T-cell (primary cell): ENCODE measurements around the gene BRD2. TPM values are rescaled to one million over a fixed set of nuclear protein-coding genes. Genes with fewer than 3 reads are reported as not detected.

Source experiments
- ATAC-seq, 4 experiments: fragments of 200-7000 bp in 3 of 4; fragments of 150-1000 bp in 1 of 4; cut with Tn5 transposase; replicated peaks in 1 of 4; 1 replicate in 3 of 4; 2 replicates in 1 of 4; pipeline ENCODE4 v1.10.0; 2021; ENCODE audit warnings: moderate library complexity in 3 of 4, mild to moderate bottlenecking in 2 of 4, moderate number of reproducible peaks in 1 of 4
- CTCF ChIA-PET, 2 donors: fragments of 300-600 bp; sonication (Branson Sonifier 250); formaldehyde crosslinking; loops; one replicate each; lab custom pipeline; 2022; ENCODE audit warnings: antibody characterized with exemption in 2 of 2; lab: Charles Lee
- POLR2A ChIA-PET, 2 donors: fragments of 300-600 bp; sonication (Branson Sonifier 250); formaldehyde crosslinking; loops; one replicate each; lab custom pipeline; 2022; ENCODE audit warnings: antibody characterized with exemption in 2 of 2; lab: Charles Lee
- DNase-seq, 35 experiments: peaks; one replicate each; pipeline versions ENCODE4 v3.0.0 to v3.0.0-alpha.2; 2013 to 2023
- H3K27ac ChIP-seq: one replicate; pipeline ENCODE4 v1.5.1; 2013; ENCODE audit warnings: low read length
- H3K27me3 ChIP-seq, 2 experiments: replicated peaks in 1 of 2; 1 replicate in 1 of 2; 2 replicates in 1 of 2; pipeline versions ENCODE4 v1.6.1 to v1.7.0; 2013; ENCODE audit warnings: low read length in 1 of 2, mixed read lengths in 1 of 2; ENCODE audit not compliant: control insufficient read depth in 2 of 2, insufficient read depth in 2 of 2; ENCODE audit errors: extremely low read depth in 1 of 2
- H3K36me3 ChIP-seq, 2 donors: 1 replicate in 1 of 2; 2 replicates in 1 of 2; pipeline versions ENCODE4 v1.6.1 to v1.7.0; 2013; ENCODE audit warnings: low read length in 1 of 2; ENCODE audit not compliant: control insufficient read depth in 2 of 2, insufficient read depth in 1 of 2; ENCODE audit errors: extremely low read depth in 1 of 2
- H3K4me1 ChIP-seq, 2 experiments: 1 replicate in 1 of 2; 2 replicates in 1 of 2; pipeline versions ENCODE4 v1.6.1 to v1.7.0; 2013; ENCODE audit warnings: low read length in 2 of 2, mixed read lengths in 1 of 2; ENCODE audit not compliant: insufficient read depth in 2 of 2, control insufficient read depth in 1 of 2; ENCODE audit errors: extremely low read depth in 1 of 2
- H3K4me3 ChIP-seq, 2 donors: 1 replicate in 1 of 2; 2 replicates in 1 of 2; pipeline versions ENCODE4 v1.5.1 to v1.7.0; 2013; ENCODE audit warnings: mild to moderate bottlenecking in 2 of 2, low read length in 1 of 2, moderate library complexity in 1 of 2; ENCODE audit not compliant: control insufficient read depth in 1 of 2; ENCODE audit errors: extremely low read depth in 1 of 2
- H3K9me3 ChIP-seq: 2 replicates; pipeline ENCODE4 v1.7.0; 2013
- H3K27ac Mint-ChIP-seq, 2 donors: one replicate each; pipeline ENCODE4 v1.8.0; 2020 to 2021; ENCODE audit warnings: mild to moderate bottlenecking in 2 of 2, mixed read lengths in 2 of 2
- H3K27me3 Mint-ChIP-seq, 2 donors: one replicate each; pipeline ENCODE4 v1.8.0; 2021 to 2022; ENCODE audit warnings: mixed read lengths in 2 of 2
- H3K36me3 Mint-ChIP-seq: one replicate; pipeline ENCODE4 v1.8.0; 2021; ENCODE audit warnings: mixed read lengths
- H3K4me1 Mint-ChIP-seq, 3 donors: one replicate each; pipeline ENCODE4 v1.8.0; 2020 to 2022; ENCODE audit warnings: mixed read lengths in 3 of 3, mild to moderate bottlenecking in 1 of 3
- H3K4me3 Mint-ChIP-seq, 3 donors: one replicate each; pipeline ENCODE4 v1.8.0; 2020 to 2022; ENCODE audit warnings: mild to moderate bottlenecking in 3 of 3, mixed read lengths in 3 of 3, moderate library complexity in 3 of 3
- H3K9me3 Mint-ChIP-seq, 3 donors: one replicate each; pipeline ENCODE4 v1.8.0; 2020 to 2022; ENCODE audit warnings: mixed read lengths in 3 of 3
- WGBS: methylation state at CpG from one replicate; pipeline ENCODE4 v1.1.5; 2013; ENCODE audit warnings: missing lambda C conversion rate; ENCODE audit not compliant: insufficient coverage; 5-methylcytosine and 5-hydroxymethylcytosine counted together
- total RNA-seq, 35 experiments: library from RNA in 6 of 35; stranded (reverse) in 6 of 35; fragments of 120-200 nt in 1 of 35; gene quantifications; one replicate each; pipeline versions ENCODE4 v1.2.1 to v1.2.4 and lab custom pipeline; 2013 to 2026

The BRD2 gene
- total RNA-seq: 100 to 1,000 TPM; 320 to 383 (median 358) TPM
- total RNA-seq (2013): 239 TPM
- total RNA-seq (lab: John Stamatoyannopoulos, UW): 364 to 791 (median 548) reads per million in 29 experiments

- WGBS: under 1% methylated on average over 32 of the region's 62 CpGs
- H3K4me3 ChIP-seq: peak within 1 kb of the TSS; percentile 72 to 84
- Mint-ChIP-seq H3K27me3 (no peaks in the 10 kb centered on the region), H3K27ac (peak within 1 kb of the TSS; percentile 93 to 99), H3K36me3 (peaks cover 13% of the 10 kb centered on the region), H3K9me3 (no peaks in the 10 kb centered on the region), H3K4me3 (peak within 1 kb of the TSS; percentile 96 to 99 (median 99)), H3K4me1 (peaks cover 41 to 59% (median 42%) of the 10 kb centered on the region in 3 donors)
- POLR2A ChIA-PET: interaction anchor here (0.5 to 1.3 kb wide), 12 partner anchors 10 to 1451 kb away, joined by 3 to 8 read pairs (median 4); partner anchors contain the start of genes HLA-DMA (in 1 of the 2), PSMB9 (in 1 of the 2) and TAP1 (in 1 of the 2)
- peak within 1 kb of the TSS; percentile 92 for H3K27ac ChIP-seq
- DNase-seq (peak; percentile 92 to 98 (median 96)), ATAC-seq (peak; percentile 47 to 57 (median 52))
- H3K4me1 ChIP-seq: peaks cover 15 to 29% of the 10 kb centered on the region in 2 experiments
- H3K9me3 ChIP-seq: no peaks in the 10 kb centered on the region
- CTCF ChIA-PET: interaction anchor here (0.6 to 14.4 kb wide), 14 partner anchors 10 to 115 kb away, joined by 3 to 207 read pairs (median 5); partner anchors contain the start of genes HLA-DMA (in 1 of the 2), HLA-DMB (in 1 of the 2), HLA-DPB1 (in 1 of the 2) and PSMB9 (in 1 of the 2)
- peaks cover 0 to 4% of the 10 kb centered on the region in 2 experiments for H3K27me3 ChIP-seq
- H3K36me3 ChIP-seq: no peaks in the 10 kb centered on the region
Measured at GRCh38 chr6:32968093-32968866, at the start of gene BRD2. BRD2 (plus strand) TSS chr6:32968594; CDS start chr6:32972899, 4,305 bp downstream.

DNA sequence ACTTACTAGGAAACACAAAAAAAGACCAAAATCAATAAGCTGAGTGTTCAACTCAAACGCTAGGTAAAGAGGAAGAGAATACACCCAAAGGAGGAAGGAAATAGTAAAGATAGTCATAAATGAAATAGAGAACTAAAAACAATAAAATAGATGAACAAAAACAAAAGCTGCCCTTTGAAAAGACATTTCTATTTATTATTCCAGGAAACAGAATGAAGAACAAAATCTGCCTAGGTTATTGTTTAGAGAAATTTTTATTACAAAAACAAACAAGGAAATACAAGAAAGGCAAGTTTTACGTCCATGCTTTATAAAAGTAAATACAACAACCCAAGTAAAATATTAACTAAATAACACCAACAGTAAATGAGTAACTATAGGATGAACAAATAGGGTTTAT lies 47.7 kb upstream of the BRD2 start:
- no peak for DNase-seq
- Histone ChIP-seq H3K4me3 (no peak overlapping the region), H3K4me1 (no peaks in the 10 kb centered on the region), H3K27me3 (peaks cover 0 to 10% of the 10 kb centered on the region in 2 experiments), H3K27ac (no peak overlapping the region), H3K36me3 (no peaks in the 10 kb centered on the region), H3K9me3 (no peaks in the 10 kb centered on the region)
- Mint-ChIP-seq H3K27ac (peak overlapping the region in 1 of 2 donors; percentile 43), H3K36me3 (no peaks in the 10 kb centered on the region), H3K4me3 (no peak overlapping the region), H3K9me3 (no peaks in the 10 kb centered on the region), H3K27me3 (peaks cover 5 to 13% of the 10 kb centered on the region in 2 donors), H3K4me1 (peaks cover 0 to 4% (median 0%) of the 10 kb centered on the region in 3 donors)
- ChIA-PET POLR2A (no interaction called here), CTCF (interaction anchor here in 1 of 2 donors (1.2 kb wide), 1 partner anchor 64 kb away, joined by 4 read pairs; no protein-coding TSS in a partner anchor)
- WGBS: no CpG with 5 or more reads among the region's 2 CpGs
- ATAC-seq: no peak

GRCh38 chr6:32922083-32922482 lies 46.3 kb upstream of the BRD2 start:
- ChIA-PET CTCF (interaction anchor here in 1 of 2 donors (1.2 kb wide), 1 partner anchor 62 kb away, joined by 4 read pairs; no protein-coding TSS in a partner anchor), POLR2A (no interaction called here)
- 80% methylated on average over 1 of the region's 2 CpGs for WGBS
- peaks cover 5 to 13% of the 10 kb centered on the region in 2 donors for H3K27me3 Mint-ChIP-seq
- H3K27ac Mint-ChIP-seq: no peak overlapping the region
- Histone ChIP-seq H3K4me1 (no peaks in the 10 kb centered on the region), H3K4me3 (no peak overlapping the region), H3K27ac (no peak overlapping the region), H3K27me3 (peaks cover 0 to 10% of the 10 kb centered on the region in 2 experiments), H3K9me3 (no peaks in the 10 kb centered on the region), H3K36me3 (no peaks in the 10 kb centered on the region)
- H3K36me3 Mint-ChIP-seq: no peaks in the 10 kb centered on the region
- DNase-seq: no peak
- H3K4me3 Mint-ChIP-seq: no peak overlapping the region
- no peaks in the 10 kb centered on the region for H3K9me3 Mint-ChIP-seq
- H3K4me1 Mint-ChIP-seq: no peaks in the 10 kb centered on the region
- ATAC-seq: no peak

DNA sequence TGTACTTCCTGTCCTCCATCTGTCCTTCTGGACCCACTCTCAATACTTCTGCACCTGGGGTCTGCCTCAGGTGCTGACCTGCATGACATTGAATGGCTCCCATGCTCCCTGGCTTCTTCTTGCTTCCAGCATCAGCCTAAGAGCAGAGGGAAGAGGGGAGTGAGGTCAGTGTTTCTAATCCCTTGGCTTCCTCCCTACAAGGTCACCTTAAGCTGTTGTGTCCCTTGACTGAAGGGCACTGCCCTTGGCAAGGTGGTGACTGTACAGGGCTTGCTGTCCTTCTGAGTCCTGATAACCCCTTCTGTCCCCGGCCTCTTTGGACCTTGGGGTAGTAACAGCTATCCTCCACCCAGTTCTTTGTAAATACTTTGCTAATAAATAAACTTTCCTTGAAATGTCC lies 37.2 kb upstream of the BRD2 start:
- Histone ChIP-seq H3K27ac (no peak overlapping the region), H3K36me3 (peaks cover 0 to 2% of the 10 kb centered on the region in 2 donors), H3K27me3 (no peaks in the 10 kb centered on the region), H3K4me1 (peaks cover 0 to 3% of the 10 kb centered on the region in 2 experiments), H3K4me3 (no peak overlapping the region), H3K9me3 (no peaks in the 10 kb centered on the region)
- DNase-seq (no peak), ATAC-seq (no peak)
- ChIA-PET POLR2A (no interaction called here), CTCF (interaction anchor here in 1 of 2 donors (1.0 to 4.5 kb wide), 3 partner anchors 16 to 23 kb away, joined by 3 to 96 read pairs (median 3); partner anchors contain the start of gene HLA-DMA)
- no peaks in the 10 kb centered on the region for H3K9me3 Mint-ChIP-seq
- no peaks in the 10 kb centered on the region for H3K27me3 Mint-ChIP-seq
- WGBS: no CpG with 5 or more reads among the region's 1 CpG
- H3K36me3 Mint-ChIP-seq: peaks cover 5% of the 10 kb centered on the region
- peaks cover 3 to 6% (median 5%) of the 10 kb centered on the region in 3 donors for H3K4me1 Mint-ChIP-seq
- H3K4me3 Mint-ChIP-seq: no peak overlapping the region
- no peak overlapping the region for H3K27ac Mint-ChIP-seq

DNA sequence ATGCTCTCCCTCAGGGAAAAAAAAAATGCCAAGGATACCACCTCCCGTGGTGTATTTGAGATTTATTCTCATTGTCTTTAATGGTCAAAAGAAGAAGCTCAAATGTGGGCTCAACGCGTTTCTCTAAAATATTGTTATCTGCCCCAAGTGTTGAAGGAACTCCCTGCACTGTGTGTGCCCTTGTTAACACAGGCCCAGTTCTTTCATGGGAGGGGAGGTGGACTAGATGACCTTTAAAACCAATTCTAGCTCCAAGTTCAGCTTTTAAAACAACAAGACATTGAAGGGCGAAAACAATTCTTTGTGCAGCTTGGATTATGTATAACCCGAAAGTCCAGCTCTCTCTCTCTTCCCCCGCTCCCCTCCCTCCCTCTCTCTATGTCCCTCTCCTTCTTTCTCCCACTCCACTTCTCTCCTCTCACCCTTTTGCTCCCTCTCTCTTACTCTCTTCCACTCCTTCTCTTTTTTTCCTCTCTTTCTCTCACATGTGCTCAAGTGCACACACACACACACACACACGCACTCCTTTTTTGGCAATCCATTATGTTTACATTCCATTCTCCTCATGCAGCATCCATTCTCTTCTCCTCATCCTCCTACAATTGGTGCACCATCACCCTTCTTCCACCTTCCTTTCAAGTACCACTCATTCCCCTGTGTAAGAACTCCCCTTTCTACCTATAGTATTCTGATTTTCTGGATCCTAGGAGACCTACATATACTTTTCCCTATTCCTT lies 36.1 kb upstream of the BRD2 start:
- POLR2A ChIA-PET: interaction anchor here (0.6 to 0.8 kb wide), 2 partner anchors 40 to 45 kb away, joined by 3 to 5 read pairs; no protein-coding TSS in a partner anchor
- Mint-ChIP-seq H3K9me3 (no peaks in the 10 kb centered on the region), H3K36me3 (peaks cover 13% of the 10 kb centered on the region), H3K27me3 (no peaks in the 10 kb centered on the region), H3K27ac (no peak overlapping the region), H3K4me1 (peaks cover 3 to 8% (median 5%) of the 10 kb centered on the region in 3 donors), H3K4me3 (no peak overlapping the region)
- ATAC-seq (no peak), DNase-seq (no peak)
- H3K27ac ChIP-seq: no peak overlapping the region
- H3K36me3 ChIP-seq: peaks cover 0 to 7% of the 10 kb centered on the region in 2 donors
- H3K4me1 ChIP-seq: peaks cover 0 to 3% of the 10 kb centered on the region in 2 experiments
- no peaks in the 10 kb centered on the region for H3K27me3 ChIP-seq
- H3K9me3 ChIP-seq: no peaks in the 10 kb centered on the region
- 100% methylated on average over 4 of the region's 7 CpGs for WGBS
- CTCF ChIA-PET: interaction anchor here (0.6 to 5.3 kb wide), 13 partner anchors 9 to 86 kb away, joined by 3 to 124 read pairs (median 6); partner anchors contain the start of genes HLA-DMA (in 2 of the 2), BRD2 (in 1 of the 2) and HLA-DMB (in 1 of the 2)
- no peak overlapping the region for H3K4me3 ChIP-seq
